A549 treated with Hydrocortisone at 1 μM for 4 hours (cell line): ENCODE measurements around the gene ZNF730. TPM values are rescaled to one million over a fixed set of nuclear protein-coding genes. Genes with fewer than 3 reads are reported as not detected.

Experiments used
- total RNA-seq: library from RNA; stranded (reverse); fragments of 200-300 nt; extraction: Qiagen RNA extraction; gene quantifications from 5 replicates; pipeline ENCODE4 v1.2.3, GENCODE V29; 2022

ZNF730 gene
- total RNA-seq, result not detected in 5 replicates

DNA sequence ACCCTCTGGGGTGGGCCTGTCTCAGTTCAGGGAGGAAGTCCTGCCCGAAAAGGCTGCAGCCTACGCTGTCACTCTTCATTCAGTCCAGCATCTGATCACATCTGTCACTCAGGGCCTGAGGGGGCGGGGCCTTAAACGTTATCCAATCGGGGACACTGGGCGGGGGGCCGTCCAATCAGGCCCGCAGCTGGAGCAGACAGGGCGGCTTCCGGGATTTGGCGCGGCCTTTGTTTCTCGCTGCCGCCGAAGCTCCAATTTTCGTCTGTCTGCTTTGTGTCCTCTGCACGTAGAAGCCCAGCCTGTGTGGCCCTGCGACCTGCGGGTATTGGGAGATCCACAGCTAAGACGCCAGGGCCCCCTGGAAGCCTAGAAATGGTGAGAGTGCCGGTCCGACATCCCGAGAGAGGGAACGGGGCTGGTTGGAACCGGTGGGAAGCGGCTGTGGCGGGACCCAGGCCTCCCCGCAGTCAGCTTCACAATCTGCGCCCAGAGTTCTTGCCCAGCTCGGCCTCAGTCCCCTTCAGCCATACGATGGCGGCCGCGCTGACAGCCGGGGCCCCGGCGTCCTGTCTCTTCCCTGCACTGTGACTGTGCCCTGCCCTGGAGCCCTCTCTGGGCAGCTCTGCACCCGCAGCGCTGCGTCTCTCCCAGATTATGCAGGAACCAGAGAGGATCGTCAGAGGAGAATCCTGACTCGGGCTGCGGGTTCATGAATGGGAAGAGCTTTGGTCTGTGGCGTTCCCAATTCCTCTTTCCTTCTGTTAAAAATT lies at the start of gene ZNF730:
TSS of gene ZNF730 (plus strand) at position 224 of the 770 bp plus-strand sequence. CDS start at position 373, 149 bp downstream.

Other genes starting within 250 kb of the ZNF730 start
- not detected in 5 replicates for gene ZNF728, start 113.8 kb upstream of the ZNF730 start, total RNA-seq
- gene ZNF724, start 133.4 kb downstream of the ZNF730 start, total RNA-seq, result 0.55 to 1.1 TPM (median 0.83 TPM) in 5 replicates